ENCODE measurements around the gene LHFPL6. TPM values are rescaled to one million over a fixed set of nuclear protein-coding genes. Genes with fewer than 3 reads are reported as not detected.

LHFPL6 gene
- total and polyA plus RNA-seq, 12 donors, result 41.5 to 65.8 (median 55.4) TPM

DNA sequence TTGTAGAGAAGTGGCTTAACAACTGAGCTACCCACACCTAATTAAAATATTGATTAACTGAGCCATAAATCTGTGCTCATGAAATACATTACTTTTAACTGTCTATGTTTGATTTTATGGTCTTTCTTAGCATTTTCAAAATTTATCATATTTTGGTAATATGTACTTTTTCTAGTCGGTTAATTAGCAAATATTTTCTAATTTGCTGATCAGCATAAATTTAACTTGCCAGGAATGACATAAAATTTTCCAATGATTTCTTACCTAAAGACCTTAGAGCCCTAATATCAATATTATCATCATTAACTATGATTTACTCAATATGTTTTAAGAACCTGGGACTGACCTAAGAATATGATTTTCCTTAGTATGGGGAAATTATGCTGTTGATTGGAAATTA lies 32.6 kb upstream of the LHFPL6 start:
- peaks cover 0 to 28% (median 12%) of the 10 kb centered on the region in 11 donors for H3K9me3 ChIP-seq
- TF ChIP-seq, protein P1, sequence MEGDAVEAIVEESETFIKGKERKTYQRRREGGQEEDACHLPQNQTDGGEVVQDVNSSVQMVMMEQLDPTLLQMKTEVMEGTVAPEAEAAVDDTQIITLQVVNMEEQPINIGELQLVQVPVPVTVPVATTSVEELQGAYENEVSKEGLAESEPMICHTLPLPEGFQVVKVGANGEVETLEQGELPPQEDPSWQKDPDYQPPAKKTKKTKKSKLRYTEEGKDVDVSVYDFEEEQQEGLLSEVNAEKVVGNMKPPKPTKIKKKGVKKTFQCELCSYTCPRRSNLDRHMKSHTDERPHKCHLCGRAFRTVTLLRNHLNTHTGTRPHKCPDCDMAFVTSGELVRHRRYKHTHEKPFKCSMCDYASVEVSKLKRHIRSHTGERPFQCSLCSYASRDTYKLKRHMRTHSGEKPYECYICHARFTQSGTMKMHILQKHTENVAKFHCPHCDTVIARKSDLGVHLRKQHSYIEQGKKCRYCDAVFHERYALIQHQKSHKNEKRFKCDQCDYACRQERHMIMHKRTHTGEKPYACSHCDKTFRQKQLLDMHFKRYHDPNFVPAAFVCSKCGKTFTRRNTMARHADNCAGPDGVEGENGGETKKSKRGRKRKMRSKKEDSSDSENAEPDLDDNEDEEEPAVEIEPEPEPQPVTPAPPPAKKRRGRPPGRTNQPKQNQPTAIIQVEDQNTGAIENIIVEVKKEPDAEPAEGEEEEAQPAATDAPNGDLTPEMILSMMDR (IDR thresholded peaks at IDR 0.05), result no peak
- no peak for ATAC-seq
- WGBS, 2 donors, result 97% methylated on average over 1 of the region's 1 CpG
- H3K4me3 ChIP-seq, result no peak overlapping the region
- no peaks in the 10 kb centered on the region for H3K36me3 ChIP-seq
- intact Hi-C loops (cut with DNase I), result no loop called here
- peaks cover 0 to 2% (median 0%) of the 10 kb centered on the region in 7 donors for H3K27me3 ChIP-seq
- no peak for DNase-seq
- no peaks in the 10 kb centered on the region for H3K4me1 ChIP-seq
- H3K27ac ChIP-seq, result no peak overlapping the region

DNA sequence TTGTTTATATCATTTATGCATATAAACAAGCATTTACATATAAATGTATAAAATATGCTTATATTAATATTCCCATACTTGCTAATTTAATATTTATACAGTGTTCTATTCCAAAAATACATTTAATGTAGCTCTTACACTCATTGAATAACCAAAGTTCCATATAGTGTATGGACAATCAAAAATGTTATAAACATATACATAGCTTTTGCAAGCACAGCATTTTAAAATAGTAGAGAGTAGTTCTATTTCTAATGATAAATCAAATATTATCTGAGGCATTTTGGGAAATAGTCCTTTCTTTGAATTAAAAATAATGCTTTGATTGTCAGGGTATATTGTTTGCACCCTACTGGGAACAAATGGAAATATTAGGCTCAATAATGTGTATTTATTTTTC lies 30.0 kb upstream of the LHFPL6 start:
- intact Hi-C loops (cut with DNase I), result no loop called here
- H3K27me3 ChIP-seq, result peaks cover 0 to 2% (median 0%) of the 10 kb centered on the region in 7 donors
- no peaks in the 10 kb centered on the region for H3K36me3 ChIP-seq
- TF ChIP-seq, protein P1 (IDR thresholded peaks at IDR 0.05), result no peak
- H3K4me1 ChIP-seq, result no peaks in the 10 kb centered on the region
- no peak overlapping the region for H3K27ac ChIP-seq
- DNase-seq (no peak), ATAC-seq (no peak)
- peaks cover 0 to 33% (median 12%) of the 10 kb centered on the region in 11 donors for H3K9me3 ChIP-seq
- H3K4me3 ChIP-seq, result no peak overlapping the region

DNA sequence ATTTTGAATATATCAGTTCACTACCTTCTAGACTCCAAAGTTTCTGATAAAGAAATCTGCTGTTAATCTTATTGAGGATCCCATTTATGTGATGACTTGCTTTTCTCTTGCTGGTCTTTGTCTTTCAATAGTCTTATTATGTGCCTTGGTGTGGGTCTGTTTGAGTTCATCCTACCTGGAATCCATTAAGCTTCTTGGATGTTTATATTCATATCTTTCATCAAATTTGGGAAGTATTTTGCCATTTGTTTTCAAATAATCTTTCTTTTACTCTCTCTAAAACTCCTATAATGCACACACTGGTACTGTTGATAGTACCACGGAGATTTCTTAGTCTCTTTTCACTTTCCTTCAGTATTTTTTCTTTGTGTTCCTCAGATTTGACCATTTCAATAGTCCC lies 28.3 kb upstream of the LHFPL6 start:
- H3K4me1 ChIP-seq, result no peaks in the 10 kb centered on the region
- H3K27me3 ChIP-seq, result peaks cover 0 to 2% (median 0%) of the 10 kb centered on the region in 7 donors
- no peak overlapping the region for H3K27ac ChIP-seq
- TF ChIP-seq, protein P1 (IDR thresholded peaks at IDR 0.05), result no peak
- no peak overlapping the region for H3K4me3 ChIP-seq
- DNase-seq, result no peak
- no peak for ATAC-seq
- intact Hi-C loops (cut with DNase I), result no loop called here
- H3K9me3 ChIP-seq, result peaks cover 0 to 26% (median 10%) of the 10 kb centered on the region in 11 donors
- H3K36me3 ChIP-seq, result no peaks in the 10 kb centered on the region
- WGBS, 2 donors, result 88 to 94% methylated on average over 1 of the region's 1 CpG

DNA sequence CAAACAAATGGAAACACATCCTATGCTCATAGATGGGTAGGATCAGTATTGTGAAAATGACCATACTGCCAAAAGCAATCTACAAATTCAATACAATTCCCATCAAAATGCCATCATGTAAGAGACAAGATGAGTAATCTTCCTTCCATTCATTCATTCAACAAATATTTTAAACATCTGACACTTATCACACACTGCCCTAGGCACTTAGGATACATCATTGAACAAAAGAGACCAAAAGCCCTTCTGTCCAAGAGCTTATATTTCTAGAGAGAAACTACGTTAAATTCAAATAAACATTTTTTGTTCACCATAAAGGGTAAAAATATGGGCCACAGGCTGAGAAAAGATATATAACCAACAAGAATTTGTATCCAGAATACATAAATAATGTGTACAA lies 20.5 kb upstream of the LHFPL6 start:
- no peaks in the 10 kb centered on the region for H3K27me3 ChIP-seq
- DNase-seq (no peak), ATAC-seq (no peak)
- H3K4me3 ChIP-seq, result no peak overlapping the region
- no peaks in the 10 kb centered on the region for H3K9me3 ChIP-seq
- H3K36me3 ChIP-seq, result no peaks in the 10 kb centered on the region
- intact Hi-C loops (cut with DNase I), result no loop called here
- H3K27ac ChIP-seq, result no peak overlapping the region
- no peaks in the 10 kb centered on the region for H3K4me1 ChIP-seq
- TF ChIP-seq, protein P1 (IDR thresholded peaks at IDR 0.05), result no peak
- 93 to 98% methylated on average over 1 of the region's 1 CpG for WGBS, 2 donors

Data from heart right ventricle (tissue), 16 donors.